ENCODE measurements around the gene PPP2R5D. TPM values are rescaled to one million over a fixed set of nuclear protein-coding genes. Genes with fewer than 3 reads are reported as not detected.

Gene PPP2R5D
- polyA plus RNA-seq, 2 of the 4 experiments (the other 2 are of a cell fraction): 26.5 to 34.6 TPM

GRCh38 chr6:42971746-42972327 lies 12.5 kb upstream of the PPP2R5D start:
- Histone ChIP-seq H3K4me2 (peak overlapping the region; percentile 46; the same call in 2 of the 3 replicates), H3K9me3 (no peaks in the 10 kb centered on the region), H3K4me3 (no peak overlapping the region), H3K27ac (peak overlapping the region; percentile 72 to 77; a peak in 5 of 6 replicates), H3K4me1 (peaks cover 21% of the 10 kb centered on the region)
- CTCF ChIA-PET: interaction anchor here (0.6 to 1.1 kb wide), 3 partner anchors 9 to 128 kb away, joined by 3 to 6 read pairs (median 3); no protein-coding TSS in a partner anchor
- ATAC-seq: no peak
- DNase-seq (ENCODE audit: low read depth in 1 of 2, low spot score in 1 of 2): no peak
- no peak for TF ChIP-seq EHMT2 (IDR thresholded peaks at IDR 0.05; ENCODE audit: low read depth)
- TF ChIP-seq USF2 (IDR thresholded peaks at IDR 0.05): no peak
- no peak for TF ChIP-seq NFE2L2 (conservative IDR thresholded peaks at IDR 0.05; ENCODE audit: low read length)
- TF ChIP-seq EHF (CRISPR knock-in tag; IDR thresholded peaks at IDR 0.05): no peak
- TF ChIP-seq EP300 (IDR thresholded peaks at IDR 0.05): no peak
- no peak for TF ChIP-seq FOSL2 (IDR thresholded peaks at IDR 0.05)
- no peak for TF ChIP-seq FOSL2 (CRISPR knock-in tag; IDR thresholded peaks at IDR 0.05)
- TF ChIP-seq ZC3H11A (IDR thresholded peaks at IDR 0.05): no peak
- TF ChIP-seq PHF8 (IDR thresholded peaks at IDR 0.05; ENCODE audit: borderline replicate concordance, low read depth): no peak
- no peak for TF ChIP-seq CTCF (IDR thresholded peaks at IDR 0.05)
- no peak for TF ChIP-seq NR3C1 (IDR thresholded peaks at IDR 0.05)
- TF ChIP-seq JUN (IDR thresholded peaks at IDR 0.05): no peak
- TF ChIP-seq NPAS2 (CRISPR knock-in tag; IDR thresholded peaks at IDR 0.05; ENCODE audit: borderline replicate concordance): no peak
- no peak for TF ChIP-seq SMC3 (IDR thresholded peaks at IDR 0.05)
- 95% methylated on average over 3 of the region's 3 CpGs for WGBS (ENCODE audit: missing lambda C conversion rate)
- FAIRE-seq: no peak
- POLR2A ChIA-PET: interaction anchor here (1.9 kb wide), 1 partner anchor 12 kb away, joined by 5 read pairs; the partner anchor contains the start of gene PPP2R5D

- ChIA-PET POLR2A (interaction anchor here (0.6 to 1.5 kb wide), 2 partner anchors 10 to 313 kb away, joined by 3 to 4 read pairs; partner anchors contain the start of gene PPP2R5D), CTCF (interaction anchor here (1.3 kb wide), 2 partner anchors 14 to 72 kb away, joined by 3 read pairs; no protein-coding TSS in a partner anchor)
- Histone ChIP-seq H3K27ac (no peak overlapping the region), H3K4me1 (peaks cover 24% of the 10 kb centered on the region), H3K4me3 (no peak overlapping the region), H3K9me3 (no peaks in the 10 kb centered on the region), H3K4me2 (no peak overlapping the region)
- DNase-seq (ENCODE audit: low read depth in 1 of 2, low spot score in 1 of 2): no peak
- ATAC-seq: no peak
- WGBS (ENCODE audit: missing lambda C conversion rate): 100% methylated on average over 3 of the region's 3 CpGs
- TF ChIP-seq MAFK (IDR thresholded peaks at IDR 0.05; ENCODE audit: partially characterized antibody): no peak
- TF ChIP-seq CTCF (IDR thresholded peaks at IDR 0.05): no peak
- TF ChIP-seq HDAC2 (IDR thresholded peaks at IDR 0.05): no peak
- TF ChIP-seq EHF (CRISPR knock-in tag; IDR thresholded peaks at IDR 0.05): no peak
- TF ChIP-seq USF2 (IDR thresholded peaks at IDR 0.05): no peak
- TF ChIP-seq ZC3H11A (IDR thresholded peaks at IDR 0.05): no peak
- TF ChIP-seq PBX3 (IDR thresholded peaks at IDR 0.05): no peak
- TF ChIP-seq ATOH8 (CRISPR knock-in tag; IDR thresholded peaks at IDR 0.05; ENCODE audit: low read depth): no peak
- no peak for TF ChIP-seq JUN (IDR thresholded peaks at IDR 0.05)
- no peak for TF ChIP-seq EP300 (IDR thresholded peaks at IDR 0.05)
- TF ChIP-seq HOXB5 (CRISPR knock-in tag; IDR thresholded peaks at IDR 0.05): no peak
- no peak for TF ChIP-seq CHD2 (IDR thresholded peaks at IDR 0.05; ENCODE audit: low read length, partially characterized antibody)
- TF ChIP-seq MYC (IDR thresholded peaks at IDR 0.05; ENCODE audit: borderline replicate concordance, low read length): no peak
- no peak for FAIRE-seq
These were observed 10.4 kb upstream of the PPP2R5D start for GRCh38 chr6:42973926-42974325.
